SKM-1 treated with dmso at 0.1 percent for 144 hours (cell line): ENCODE results near the gene TMEM80.
"Not testable (repeated sequence)": the region's sequence is repeated elsewhere in the genome, so short reads cannot be mapped to it uniquely, and the experiment has no call there.

Experiments used
- DNase-seq: peaks from one replicate; lab custom pipeline; 2025; ENCODE audit not compliant: unreplicated experiment; lab: John Stamatoyannopoulos, UW

TMEM80 gene

GRCh38 chr11:679271-680207 is 16.1 kb upstream of the TMEM80 start:
- DNase-seq: no peak

GRCh38 chr11:680476-680875 is 15.1 kb upstream of the TMEM80 start:
- DNase-seq: no peak

DNA sequence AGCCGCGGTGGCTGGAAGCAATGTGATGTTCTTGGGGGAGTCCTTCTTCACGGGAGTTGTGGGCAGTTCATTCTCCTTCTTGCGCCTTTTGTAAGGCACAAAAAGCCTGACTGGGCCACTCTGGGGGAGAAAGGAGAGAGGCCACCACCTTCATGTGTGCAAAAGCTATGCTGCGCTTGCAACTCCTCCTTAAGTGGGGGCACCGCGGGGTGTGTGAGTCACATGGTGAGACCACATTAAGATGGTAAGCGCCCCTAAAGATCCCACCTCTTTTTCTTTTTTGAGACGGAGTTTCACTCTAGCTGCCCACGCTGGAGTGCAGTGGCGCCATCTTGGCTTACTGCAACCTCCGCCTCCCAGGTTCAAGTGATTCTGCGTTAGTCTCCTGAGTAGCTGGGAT is 14.6 kb upstream of the TMEM80 start:
- no peak for DNase-seq

DNA sequence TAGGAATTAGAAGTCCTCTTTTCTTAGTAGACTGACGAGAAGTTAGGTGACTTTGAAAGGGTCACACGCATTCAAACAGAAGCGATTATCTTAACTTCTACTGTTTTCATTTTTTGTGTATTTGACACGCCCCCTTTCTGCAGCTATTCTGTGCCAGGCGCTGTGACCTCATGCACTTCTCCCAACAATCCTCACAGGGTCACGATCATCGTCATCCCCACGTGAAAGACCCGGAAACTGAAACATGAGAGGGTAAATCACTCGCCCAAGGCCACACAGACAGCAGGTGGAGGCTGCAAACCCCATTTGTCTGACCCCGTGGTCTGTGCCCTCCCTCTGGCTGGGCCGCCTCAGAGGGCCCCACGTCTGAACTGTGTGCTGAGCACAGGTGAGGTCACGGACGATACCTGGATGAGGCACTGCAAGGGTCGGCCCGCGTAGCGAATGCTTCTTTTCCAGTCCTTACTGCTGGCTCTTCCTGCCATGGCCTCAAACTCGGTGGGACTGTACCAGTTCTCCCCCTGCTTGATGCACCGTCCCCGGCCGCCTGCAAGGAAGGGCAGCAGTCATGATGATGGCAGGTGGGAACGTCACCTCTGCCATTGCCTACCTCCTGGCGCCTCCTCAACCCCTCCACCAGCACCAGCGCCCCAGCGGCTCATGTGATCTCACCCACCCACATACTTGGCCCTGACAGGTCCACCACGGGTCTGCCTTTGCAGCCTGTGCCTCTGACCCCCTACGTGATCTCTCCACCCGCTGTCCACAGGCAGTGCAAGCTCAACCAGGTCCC is 9.0 kb upstream of the TMEM80 start:
- DNase-seq: no peak

DNA sequence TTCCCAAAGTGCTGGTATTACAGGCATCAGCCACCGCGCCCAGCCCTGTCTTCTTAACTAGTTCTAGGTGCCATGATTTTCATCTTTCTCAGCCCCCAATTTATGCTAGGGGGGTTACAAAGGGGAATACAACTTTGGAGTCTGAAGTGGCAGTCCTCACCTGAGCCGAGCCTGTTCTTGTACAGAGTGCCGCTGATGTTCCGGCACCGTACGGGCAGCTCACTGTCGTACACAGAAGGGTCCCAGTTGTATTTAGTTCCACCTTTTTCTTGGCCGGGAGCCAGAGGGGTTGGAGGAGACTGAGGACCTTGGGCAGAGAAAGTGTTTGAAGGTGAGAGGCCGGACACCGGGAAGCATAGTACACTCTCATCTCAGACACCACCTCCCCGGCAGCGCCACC is 7.9 kb upstream of the TMEM80 start:
- DNase-seq: no peak

GRCh38 chr11:688681-689080 is 6.9 kb upstream of the TMEM80 start:
- no peak for DNase-seq

DNA sequence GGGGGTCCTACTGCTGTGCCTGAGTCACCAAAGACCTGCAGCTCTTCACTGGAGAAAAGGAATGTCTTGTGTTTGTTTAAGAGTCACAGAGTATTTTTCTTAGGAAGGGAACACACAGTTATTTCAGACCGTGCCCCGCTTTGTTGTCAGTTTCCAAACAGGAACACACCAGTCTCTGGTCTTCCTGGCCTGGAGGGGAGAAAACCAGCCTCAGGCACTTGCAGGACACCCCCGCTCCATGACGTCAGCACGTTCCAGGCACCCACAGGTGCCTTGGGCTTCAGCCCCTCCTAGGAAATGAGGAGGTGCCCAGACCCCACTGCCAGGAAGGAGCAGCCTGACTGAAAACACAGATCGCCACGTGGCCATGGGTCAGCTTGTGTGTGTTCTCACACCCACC is 6.0 kb upstream of the TMEM80 start:
- DNase-seq: no peak

GRCh38 chr11:690244-690643 is 5.4 kb upstream of the TMEM80 start:
- not testable (repeated sequence) for DNase-seq

- no peak for DNase-seq
Measured at GRCh38 chr11:690738-691633, 4.6 kb upstream of the TMEM80 start.

GRCh38 chr11:691710-692590 is 3.7 kb upstream of the TMEM80 start:
- DNase-seq: no peak

GRCh38 chr11:692824-693414 is 2.7 kb upstream of the TMEM80 start:
- no peak for DNase-seq

DNA sequence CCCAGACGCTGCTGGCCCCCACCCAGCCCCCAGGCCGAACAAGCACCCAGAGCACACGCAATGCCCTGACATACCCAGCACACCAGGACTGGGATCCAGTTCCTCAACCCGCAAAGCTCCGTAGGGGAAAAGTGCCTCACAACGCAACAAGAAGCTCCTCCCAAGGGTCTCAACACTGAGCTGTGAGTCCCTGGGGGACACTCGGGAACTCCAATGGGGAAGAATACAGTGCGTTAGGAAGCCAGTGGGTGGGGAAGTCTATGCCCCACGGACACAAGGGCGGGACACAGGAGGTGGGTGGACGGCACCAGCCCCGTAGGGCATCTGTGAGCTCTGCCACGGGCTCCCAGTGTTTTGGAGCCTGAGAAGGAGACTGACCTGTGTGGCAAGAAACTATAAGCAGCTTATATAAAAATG is 2.2 kb upstream of the TMEM80 start:
- DNase-seq: no peak

DNA sequence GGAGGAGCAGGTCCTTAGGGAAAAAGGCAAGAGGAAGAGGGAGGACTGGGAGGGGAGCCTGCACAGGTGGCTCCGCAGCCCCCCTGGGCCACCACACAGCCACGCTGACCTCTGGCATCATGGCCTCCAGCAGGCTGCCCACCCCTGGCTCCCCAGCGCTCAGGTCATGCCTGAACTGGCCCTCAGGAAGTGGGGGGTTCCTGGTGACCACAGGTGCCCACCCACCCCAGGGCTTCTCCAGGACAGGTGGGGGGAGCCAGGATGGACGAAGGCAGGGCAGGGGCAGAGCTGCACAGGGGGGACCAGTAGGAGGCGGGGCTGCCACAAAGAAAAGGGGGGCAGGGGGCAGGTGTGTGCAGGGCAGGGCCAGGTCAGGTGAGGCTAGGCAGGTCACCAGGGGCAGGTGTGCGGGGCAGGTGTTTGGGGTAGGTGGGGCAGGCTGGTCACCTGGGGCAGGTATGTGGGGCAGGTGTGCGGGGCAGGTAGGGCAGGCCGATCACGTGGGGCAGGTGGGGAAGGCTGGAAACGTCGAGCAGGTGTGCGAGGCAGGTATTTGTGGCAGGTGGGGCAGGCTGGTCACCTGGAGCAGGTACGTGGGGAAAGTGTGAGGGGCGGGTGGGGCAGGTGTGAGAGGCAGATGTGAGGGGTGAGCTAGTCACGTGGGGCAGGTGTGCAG is 1.6 kb upstream of the TMEM80 start:
- DNase-seq: no peak

GRCh38 chr11:694563-695287 is 891 bp upstream of the TMEM80 start, which contains the start of gene DEAF1:
Gene DEAF1, minus strand, starts transcription at chr11:695222. Its CDS starts 175 bp downstream, at chr11:695047.
- DNase-seq: peak; percentile 96

- DNase-seq: no peak
Measured at GRCh38 chr11:695288-695537, 403 bp upstream of the TMEM80 start.

GRCh38 chr11:696955-697491 is 1.4 kb downstream of the TMEM80 start:
- peak; percentile 23 for DNase-seq

- no peak for DNase-seq
Measured at GRCh38 chr11:697811-698311, 2.2 kb downstream of the TMEM80 start.

GRCh38 chr11:698493-699115 is 3.0 kb downstream of the TMEM80 start:
- DNase-seq: no peak
